Activated CD8-positive, alpha-beta memory T cell treated with anti-CD3 and anti-CD28 coated beads for 1 hour (primary cell): ENCODE results near the gene CRIM1.
"Not testable (repeated sequence)": the region's sequence is repeated elsewhere in the genome, so short reads cannot be mapped to it uniquely, and the experiment has no call there.

ENCODE experiments used
- DNase-seq, 2 donors: peaks; one replicate each; pipeline ENCODE4 v3.0.0-alpha.2; 2020; ENCODE audit warnings: low read depth in 1 of 2; ENCODE audit errors: extremely low read depth in 1 of 2

Gene CRIM1

GRCh38 chr2:36351291-36351690 lies 4.3 kb upstream of the CRIM1 start:
- no peak for DNase-seq

DNA sequence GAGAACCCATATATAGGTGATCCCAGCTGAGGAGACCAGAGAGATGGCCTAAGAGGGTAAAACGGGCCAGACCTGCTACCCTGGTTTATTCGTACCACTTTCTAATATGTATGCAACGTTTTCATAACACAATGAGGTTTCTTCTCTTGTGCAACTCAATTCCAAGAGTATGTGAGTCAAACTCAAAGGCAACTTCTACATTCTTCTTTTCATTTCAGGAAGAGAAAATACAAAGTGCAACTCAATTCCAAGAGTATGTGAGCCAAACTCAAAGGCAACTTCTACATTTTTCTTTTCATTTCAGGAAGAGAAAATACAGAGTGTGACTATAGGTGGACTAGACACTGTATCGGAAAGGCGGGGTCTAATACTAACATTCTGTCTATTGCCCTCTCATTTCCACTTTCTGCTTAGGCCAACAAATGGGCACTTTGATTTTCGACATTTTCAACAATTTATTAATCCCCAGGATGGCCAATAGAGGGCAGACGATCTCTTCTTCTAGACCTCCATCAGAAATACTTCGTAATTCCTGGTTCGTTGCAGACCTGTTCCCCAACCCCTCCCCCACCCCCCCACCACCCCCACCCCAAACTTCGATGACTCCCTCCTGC lies 3.7 kb upstream of the CRIM1 start:
- DNase-seq: no peak

GRCh38 chr2:36352701-36353100 lies 2.9 kb upstream of the CRIM1 start:
- no peak for DNase-seq

DNA sequence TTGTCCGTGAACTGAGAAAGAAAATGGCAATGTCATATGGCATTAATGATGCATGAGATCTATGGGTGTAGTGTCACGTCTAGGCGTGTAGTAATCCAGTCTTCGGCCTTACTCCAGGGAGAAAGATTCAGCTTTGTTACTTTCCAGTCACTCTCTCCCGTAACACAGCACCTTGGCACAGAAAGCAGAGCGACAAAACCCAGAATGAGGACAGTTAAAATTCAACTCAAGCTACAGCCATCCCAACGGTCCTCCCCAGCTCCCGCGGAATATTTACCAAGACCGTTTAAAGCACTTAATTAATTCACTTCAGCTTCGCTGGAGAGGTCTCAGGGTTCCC lies 797 bp upstream of the CRIM1 start:
- DNase-seq: no peak

DNA sequence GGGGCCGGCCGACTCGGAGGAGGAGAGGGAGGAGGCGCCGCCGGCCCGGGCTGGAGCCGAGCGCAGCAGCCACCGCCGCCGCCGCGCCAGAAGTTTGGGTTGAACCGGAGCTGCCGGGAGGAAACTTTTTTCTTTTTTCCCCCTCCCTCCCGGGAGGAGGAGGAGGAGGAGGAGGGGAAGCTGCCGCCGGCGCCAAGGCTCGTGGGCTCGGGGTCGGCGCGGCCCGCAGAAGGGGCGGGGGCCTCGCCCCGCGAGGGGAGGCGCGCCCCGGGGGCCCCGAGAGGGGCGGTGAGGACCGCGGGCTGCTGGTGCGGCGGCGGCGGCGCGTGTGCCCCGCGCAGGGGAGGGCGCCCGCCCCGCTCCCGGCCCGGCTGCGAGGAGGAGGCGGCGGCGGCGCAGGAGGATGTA lies 316 bp downstream of the CRIM1 start:
- DNase-seq: no peak

DNA sequence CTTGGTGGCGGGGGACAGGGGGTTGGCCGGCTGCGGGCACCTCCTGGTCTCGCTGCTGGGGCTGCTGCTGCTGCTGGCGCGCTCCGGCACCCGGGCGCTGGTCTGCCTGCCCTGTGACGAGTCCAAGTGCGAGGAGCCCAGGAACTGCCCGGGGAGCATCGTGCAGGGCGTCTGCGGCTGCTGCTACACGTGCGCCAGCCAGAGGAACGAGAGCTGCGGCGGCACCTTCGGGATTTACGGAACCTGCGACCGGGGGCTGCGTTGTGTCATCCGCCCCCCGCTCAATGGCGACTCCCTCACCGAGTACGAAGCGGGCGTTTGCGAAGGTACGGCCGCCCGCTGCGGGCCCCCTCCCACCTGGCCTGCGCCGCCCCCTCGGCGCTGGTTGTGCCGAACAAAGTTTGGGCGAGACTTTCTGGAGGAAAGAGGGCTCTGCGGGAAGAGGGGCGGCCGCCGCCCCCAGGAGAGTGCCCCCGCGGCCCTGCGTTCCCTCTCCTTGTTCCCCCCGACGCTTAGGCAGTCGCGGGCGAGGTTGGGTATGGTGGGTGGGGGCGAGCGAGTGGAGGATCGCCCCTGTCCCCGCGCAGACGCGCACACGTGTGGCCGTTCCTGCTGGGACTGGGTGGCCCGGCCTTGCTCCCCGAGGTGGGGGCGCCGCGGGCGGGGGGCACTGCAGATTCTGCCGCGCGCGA lies 866 bp downstream of the CRIM1 start:
- peak in 1 of 2 donors; percentile 11 for DNase-seq

GRCh38 chr2:36356990-36357846 lies 1.6 kb downstream of the CRIM1 start:
- DNase-seq: no peak

GRCh38 chr2:36357847-36358659 lies 2.5 kb downstream of the CRIM1 start:
- DNase-seq: no peak

DNA sequence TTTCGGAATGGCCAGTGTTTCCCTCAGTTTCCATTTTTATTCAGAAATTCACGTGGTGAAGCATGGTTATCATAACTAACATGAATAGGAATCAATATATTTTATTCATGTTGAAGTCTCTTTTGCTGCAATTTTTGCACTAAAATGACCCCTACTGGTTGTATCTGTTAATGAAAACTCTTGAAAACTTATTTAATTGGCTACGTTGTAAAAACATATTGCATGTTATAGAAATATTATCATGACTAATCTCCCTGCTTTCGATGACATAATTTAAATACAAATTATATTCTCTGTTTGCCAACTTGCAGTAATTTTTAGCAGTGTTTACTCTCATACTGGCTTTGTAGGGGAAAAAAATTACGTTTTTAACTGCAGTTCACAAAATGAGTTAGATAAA lies 3.5 kb downstream of the CRIM1 start:
- no peak for DNase-seq

DNA sequence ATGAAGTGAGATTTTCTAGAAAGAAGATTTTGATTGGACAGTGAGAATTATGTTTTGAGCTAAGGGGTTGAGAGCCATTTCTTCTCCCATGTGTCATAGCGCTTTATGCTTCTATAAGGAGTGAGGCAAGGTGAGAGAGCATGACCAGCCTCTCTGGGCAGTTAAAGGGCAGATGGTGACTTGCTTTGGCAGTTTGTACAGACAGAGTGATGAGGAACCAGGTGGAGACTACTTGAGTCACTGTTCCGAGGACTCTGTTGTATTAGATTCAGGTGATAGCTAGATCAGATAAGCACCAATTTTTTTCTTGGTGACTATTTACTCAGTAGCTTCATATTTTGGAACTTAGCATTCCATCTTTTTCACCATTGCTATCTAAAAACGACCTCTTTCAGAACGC lies 4.5 kb downstream of the CRIM1 start:
- DNase-seq: no peak

GRCh38 chr2:36360834-36361233 lies 5.3 kb downstream of the CRIM1 start:
- DNase-seq: no peak

- DNase-seq: no peak
Observed at GRCh38 chr2:36361396-36361795, 5.8 kb downstream of the CRIM1 start.

DNA sequence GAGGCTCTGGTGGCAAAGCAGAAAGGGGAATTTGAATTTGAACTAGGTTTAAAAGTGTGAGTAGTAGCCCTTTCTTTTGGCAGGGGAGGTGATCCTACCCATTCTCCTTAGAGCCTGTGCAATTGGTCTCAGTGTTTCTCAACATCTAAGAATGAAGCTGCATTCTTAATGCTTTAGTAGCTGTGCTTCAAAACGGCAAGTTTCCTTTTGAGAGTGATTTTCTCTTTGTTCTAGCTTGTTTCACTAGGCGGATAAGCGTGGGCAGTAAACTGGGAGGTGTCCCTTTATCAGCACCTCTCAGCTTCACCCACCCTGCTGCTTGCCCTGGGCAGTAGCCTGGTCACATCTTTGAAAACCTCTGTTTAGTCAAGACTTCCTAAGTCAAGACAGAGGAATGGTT lies 6.7 kb downstream of the CRIM1 start:
- no peak for DNase-seq

DNA sequence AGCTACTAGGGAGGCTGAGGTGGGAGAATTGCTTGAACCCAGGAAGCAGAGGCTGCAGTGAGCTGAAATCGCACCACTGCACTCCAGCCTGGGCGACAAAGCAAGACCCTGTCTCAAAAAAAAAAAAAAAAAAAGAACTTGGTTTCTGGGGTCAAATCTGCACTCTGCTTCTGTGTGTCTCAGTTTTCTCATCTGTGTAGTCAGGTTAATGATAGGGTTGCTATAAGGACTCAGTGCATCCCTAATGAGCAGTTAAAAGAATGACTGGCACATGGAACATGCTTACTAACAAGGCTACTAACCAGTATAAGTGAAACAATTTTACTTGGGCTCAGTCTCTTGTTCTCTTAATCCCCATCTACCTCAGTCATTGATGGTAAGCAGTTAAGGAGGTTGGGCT lies 7.5 kb downstream of the CRIM1 start:
- not testable (repeated sequence) for DNase-seq

DNA sequence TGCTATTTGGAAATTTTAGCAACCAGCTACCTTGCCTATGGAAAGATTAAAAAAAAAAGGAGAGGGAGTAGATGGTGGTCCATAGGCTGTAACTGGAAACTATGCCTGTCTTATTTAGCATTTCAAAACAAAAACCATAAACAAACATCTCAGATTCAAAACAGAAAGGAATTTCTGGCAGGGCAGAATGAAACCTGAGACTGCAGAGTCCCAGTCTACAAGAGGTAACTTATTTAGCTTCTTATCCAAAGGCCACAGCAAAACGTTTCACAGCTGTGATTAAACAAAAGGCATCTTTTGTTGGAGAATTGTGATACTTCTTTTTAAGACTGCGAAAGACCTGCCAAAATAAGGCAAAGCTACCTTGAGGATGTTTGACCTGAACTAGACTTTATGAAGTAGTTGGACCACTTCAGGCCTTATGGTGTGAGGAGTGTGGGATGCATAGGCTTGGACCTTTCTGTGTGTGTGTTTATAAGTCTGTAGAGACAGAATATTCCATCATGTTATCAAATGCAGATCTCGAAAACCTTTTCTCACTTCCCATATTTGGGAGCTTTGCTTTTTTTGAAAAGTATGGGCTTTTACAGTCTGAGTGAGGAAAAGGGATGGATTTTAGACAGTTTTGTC lies 11.0 kb downstream of the CRIM1 start:
- no peak for DNase-seq

- DNase-seq: no peak
Observed at GRCh38 chr2:36367486-36367885, 11.9 kb downstream of the CRIM1 start.

DNA sequence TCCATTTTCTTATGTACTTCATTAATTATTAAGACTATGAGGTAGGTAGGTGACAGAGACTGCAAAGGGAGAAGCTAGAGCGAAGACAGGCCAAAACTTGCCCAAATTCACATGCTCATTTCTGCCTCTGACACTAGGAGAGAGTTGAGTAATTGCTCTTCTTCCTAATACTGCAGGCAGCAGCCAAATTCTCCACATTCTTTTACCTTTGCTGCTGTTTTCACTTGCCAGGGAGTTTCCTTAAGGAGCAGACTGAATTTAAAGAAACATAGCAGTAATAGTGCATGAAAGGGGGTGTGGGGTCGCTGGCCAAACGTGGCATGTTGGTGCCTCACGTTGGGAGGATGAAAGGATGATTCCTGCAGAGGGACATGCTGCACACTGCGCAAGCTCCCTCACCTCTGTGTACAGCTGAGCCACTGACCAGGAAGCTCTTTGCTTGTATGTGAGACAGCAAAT lies 12.3 kb downstream of the CRIM1 start:
- DNase-seq: no peak

GRCh38 chr2:36368438-36368837 lies 12.9 kb downstream of the CRIM1 start:
- no peak for DNase-seq

- DNase-seq: no peak
Observed at GRCh38 chr2:36369163-36369562, 13.6 kb downstream of the CRIM1 start.

DNA sequence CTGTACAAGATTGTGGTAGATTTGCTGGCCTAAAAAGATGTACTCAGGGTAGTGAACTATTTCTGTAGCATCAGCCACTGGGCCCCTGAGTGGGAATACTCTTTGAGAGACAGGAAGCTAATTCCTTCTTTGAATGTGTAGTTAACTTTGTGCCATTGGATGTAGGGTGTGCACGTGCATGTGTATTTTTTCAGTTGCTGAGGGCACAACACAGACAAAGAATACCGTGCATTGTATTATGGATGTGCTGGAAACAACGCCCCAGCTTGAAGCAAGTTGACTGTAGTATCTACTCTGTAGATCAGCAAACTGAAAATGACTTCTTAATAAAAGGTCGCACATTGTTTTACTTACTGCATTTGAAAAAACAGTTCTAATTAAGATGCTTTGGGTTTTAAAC lies 14.1 kb downstream of the CRIM1 start:
- no peak for DNase-seq

GRCh38 chr2:36370281-36370680 lies 14.7 kb downstream of the CRIM1 start:
- no peak for DNase-seq
